SK-N-SH (cell line): ENCODE measurements around the gene POLD2. TPM values are rescaled to one million over a fixed set of nuclear protein-coding genes. Genes with fewer than 3 reads are reported as not detected.

Source experiments
- CTCF ChIA-PET: fragments of 300-600, 350-600 bp; formaldehyde crosslinking; extraction: SDS; loops from one replicate; lab custom pipeline; 2021; lab: Yijun Ruan, JAX
- POLR2A ChIA-PET: fragments of 350-600 bp; sonication (Branson Sonifier 250); formaldehyde crosslinking; extraction: SDS; loops from one replicate; lab custom pipeline; 2020; ENCODE audit warnings: antibody characterized with exemption, inconsistent platforms; lab: Yijun Ruan, JAX
- DNase-seq: peaks from one replicate; pipeline ENCODE4 v3.0.0; 2012
- H2AFZ ChIP-seq: fragments of 200-600 bp; sonication (generic); 2 replicates; pipeline ENCODE4 v1.8.1; 2016; ENCODE audit warnings: antibody characterized with exemption, mild to moderate bottlenecking, low read depth
- H3F3A ChIP-seq: fragments of 200-600 bp; sonication (generic); replicated peaks from 2 replicates; pipeline ENCODE3; 2016; ENCODE audit warnings: antibody characterized with exemption, mild to moderate bottlenecking; ENCODE audit not compliant: insufficient read depth
- H3K27ac ChIP-seq, 2 experiments: fragments of 200-500 bp in 1 of 2; fragments of 200-600 bp in 1 of 2; sonication (Bioruptor generic) in 1 of 2; sonication (generic), shearing (Covaris generic) in 1 of 2; 2 replicates each; pipeline versions ENCODE4 v1.5.1 to v1.6.1; 2014 to 2016; ENCODE audit warnings: low read depth in 2 of 2, inconsistent platforms in 1 of 2, low read length in 1 of 2, mild to moderate bottlenecking in 1 of 2, mixed read lengths in 1 of 2
- H3K27me3 ChIP-seq: fragments of 200-600 bp; sonication (generic), shearing (Covaris generic); 2 replicates; pipeline ENCODE4 v1.6.1; 2016; ENCODE audit warnings: mixed run types; ENCODE audit not compliant: insufficient read depth
- H3K36me3 ChIP-seq, 2 experiments: fragments of 200-500 bp in 1 of 2; fragments of 200-600 bp in 1 of 2; sonication (Bioruptor generic) in 1 of 2; sonication (generic) in 1 of 2; replicated peaks in 1 of 2; 2 replicates each; pipeline versions ENCODE3 to v1.5.1; 2014 to 2016; ENCODE audit warnings: low read length in 1 of 2, mild to moderate bottlenecking in 1 of 2; ENCODE audit not compliant: insufficient read depth in 2 of 2, control insufficient read depth in 1 of 2
- H3K4me1 ChIP-seq, 2 experiments: fragments of 200-500 bp in 1 of 2; fragments of 200-600 bp in 1 of 2; sonication (Bioruptor generic) in 1 of 2; sonication (generic), shearing (Covaris generic) in 1 of 2; 2 replicates each; pipeline versions ENCODE4 v1.5.1 to v1.6.1; 2014 to 2016; ENCODE audit warnings: low read depth in 1 of 2, low read length in 1 of 2, mixed run types in 1 of 2; ENCODE audit not compliant: insufficient read depth in 2 of 2, control insufficient read depth in 1 of 2
- H3K4me2 ChIP-seq: fragments of 200-600 bp; sonication (generic), shearing (Covaris generic); 2 replicates; pipeline ENCODE4 v1.6.1; 2017; ENCODE audit warnings: mixed run types
- H3K4me3 ChIP-seq, 2 experiments: fragments of 200-500 bp in 1 of 2; fragments of 200-600 bp in 1 of 2; sonication (Bioruptor generic) in 1 of 2; sonication (generic), shearing (Covaris generic) in 1 of 2; 2 replicates each; pipeline versions ENCODE4 v1.5.1 to v1.8.1; 2014 to 2016; ENCODE audit warnings: low read depth in 2 of 2, inconsistent platforms in 1 of 2, low read length in 1 of 2, mild to moderate bottlenecking in 1 of 2, mixed read lengths in 1 of 2, moderate library complexity in 1 of 2
- H3K79me2 ChIP-seq: fragments of 200-600 bp; sonication (generic); 2 replicates; pipeline ENCODE4 v1.8.1; 2017; ENCODE audit warnings: mild to moderate bottlenecking; ENCODE audit not compliant: insufficient read depth
- H3K9ac ChIP-seq: fragments of 200-600 bp; sonication (generic); 2 replicates; pipeline ENCODE4 v1.6.1; 2017; ENCODE audit warnings: mixed run types
- H3K9me2 ChIP-seq: fragments of 200-600 bp; sonication (generic); 2 replicates; pipeline ENCODE4 v1.6.1; 2017; ENCODE audit warnings: mixed run types
- H3K9me3 ChIP-seq: fragments of 200-600 bp; sonication (generic); 2 replicates; pipeline ENCODE4 v1.6.1; 2017; ENCODE audit warnings: mixed run types, mild to moderate bottlenecking, moderate library complexity
- H4K20me1 ChIP-seq: fragments of 200-600 bp; sonication (generic); 2 replicates; pipeline ENCODE4 v1.6.1; 2017; ENCODE audit warnings: mild to moderate bottlenecking, mixed run types; ENCODE audit not compliant: insufficient read depth
- ELF1 ChIP-seq: IDR thresholded peaks from 2 replicates; pipeline ENCODE4 v1.4.0; 2012
- EP300 ChIP-seq, 2 experiments: IDR thresholded peaks; 2 replicates each; pipeline versions ENCODE4 v1.4.0 to v1.6.1; 2012; ENCODE audit warnings: borderline replicate concordance in 1 of 2, low read depth in 1 of 2, low read length in 1 of 2
- EZH2phosphoT487 ChIP-seq: fragments of 200-600 bp; sonication (generic); IDR thresholded peaks from 2 replicates; pipeline ENCODE4 v1.6.1; 2017; ENCODE audit warnings: low read depth, mixed run types, mild to moderate bottlenecking, antibody characterized with exemption, moderate library complexity, borderline replicate concordance
- FOSL2 ChIP-seq: IDR thresholded peaks from 2 replicates; pipeline ENCODE4 v1.4.0; 2012; ENCODE audit warnings: low read depth, mild to moderate bottlenecking, moderate library complexity, borderline replicate concordance
- FOXJ3 ChIP-seq: sonication (generic); formaldehyde crosslinking; IDR thresholded peaks from 2 replicates; pipeline ENCODE4 v1.5.1; 2020; ENCODE audit warnings: mild to moderate bottlenecking, missing genetic modification reagents
- FOXM1 ChIP-seq: IDR thresholded peaks from 2 replicates; pipeline ENCODE4 v1.4.0; 2012; ENCODE audit warnings: low read depth, mild to moderate bottlenecking
- GABPA ChIP-seq: IDR thresholded peaks from 2 replicates; pipeline ENCODE4 v1.4.0; 2012; ENCODE audit warnings: low read depth, mild to moderate bottlenecking
- GATA2 ChIP-seq: sonication (generic); formaldehyde crosslinking; IDR thresholded peaks from 2 replicates; pipeline ENCODE4 v1.5.0; 2020; ENCODE audit warnings: mild to moderate bottlenecking, missing genetic modification reagents
- IRF3 ChIP-seq: fragments of 150-350 bp; IDR thresholded peaks from 2 replicates; pipeline ENCODE4 v1.6.1; 2016; ENCODE audit warnings: mild to moderate bottlenecking, low read depth, low read length
- MAX ChIP-seq: IDR thresholded peaks from 2 replicates; pipeline ENCODE4 v1.4.0; 2012; ENCODE audit warnings: low read depth
- MEF2A ChIP-seq: IDR thresholded peaks from 2 replicates; pipeline ENCODE4 v1.4.0; 2012; ENCODE audit warnings: low read depth, borderline replicate concordance
- MXI1 ChIP-seq: IDR thresholded peaks from 2 replicates; pipeline ENCODE4 v1.6.1; 2012; ENCODE audit warnings: mild to moderate bottlenecking, low read depth, low read length, improper control_type of control experiment
- NRF1 ChIP-seq: IDR thresholded peaks from 2 replicates; pipeline ENCODE4 v1.6.1; 2012; ENCODE audit warnings: low read depth, mild to moderate bottlenecking, low read length
- POLR2AphosphoS5 ChIP-seq: IDR thresholded peaks from 2 replicates; pipeline ENCODE4 v1.6.1; 2012; ENCODE audit warnings: low read depth, low read length
- RAD21 ChIP-seq: IDR thresholded peaks from 2 replicates; pipeline ENCODE4 v1.6.1; 2012; ENCODE audit warnings: mild to moderate bottlenecking, low read length
- RFX5 ChIP-seq: IDR thresholded peaks from 2 replicates; pipeline ENCODE4 v1.6.1; 2012; ENCODE audit warnings: mild to moderate bottlenecking, improper control_type of control experiment, low read length
- RXRA ChIP-seq: IDR thresholded peaks from 2 replicates; pipeline ENCODE4 v1.4.0; 2012; ENCODE audit warnings: low read depth, mild to moderate bottlenecking, borderline replicate concordance
- TAF1 ChIP-seq: IDR thresholded peaks from 2 replicates; pipeline ENCODE4 v1.6.1; 2012; ENCODE audit warnings: low read depth, mild to moderate bottlenecking, low read length, moderate library complexity, borderline replicate concordance
- TEAD4 ChIP-seq: IDR thresholded peaks from 2 replicates; pipeline ENCODE4 v1.4.0; 2012; ENCODE audit warnings: mild to moderate bottlenecking, borderline replicate concordance; ENCODE audit not compliant: insufficient read depth
- YY1 ChIP-seq: IDR thresholded peaks from 2 replicates; pipeline ENCODE4 v1.4.0; 2012; ENCODE audit warnings: low read depth, mild to moderate bottlenecking
- WGBS: methylation state at CpG from one replicate; pipeline ENCODE4 v1.1.6; 2017; ENCODE audit warnings: low lambda C conversion rate; 5-methylcytosine and 5-hydroxymethylcytosine counted together
- polyA plus RNA-seq, 3 experiments: library from polyadenylated mRNA; depleted of rRNA; stranded (reverse); fragments of >200 nt; gene quantifications; 2 replicates each; pipeline ENCODE4 v1.2.3, GENCODE V29; 2012
- TF ChIP-seq, protein P1 (sequence below): IDR thresholded peaks from 2 replicates; pipeline ENCODE4 v1.4.0; 2012; ENCODE audit warnings: low read depth, borderline replicate concordance

POLD2 gene
- polyA plus RNA-seq, 1 of the 3 experiments (the other 2 are of a cell fraction), result 194 TPM

GRCh38 chr7:44152971-44153947 lies 29.9 kb upstream of the POLD2 start:
- 78% methylated on average over 19 of the region's 22 CpGs for WGBS
- Histone ChIP-seq H3K4me3 (no peak overlapping the region), H3K4me2 (no peak overlapping the region), H2AFZ (no peak overlapping the region), H3K79me2 (no peaks in the 10 kb centered on the region), H3F3A (no peaks in the 10 kb centered on the region), H3K9ac (no peak overlapping the region), H3K9me3 (no peaks in the 10 kb centered on the region), H3K36me3 (no peaks in the 10 kb centered on the region), H4K20me1 (no peaks in the 10 kb centered on the region), H3K4me1 (peaks cover 0 to 21% of the 10 kb centered on the region in 2 experiments; a peak in 1 of 4 replicates), H3K27me3 (no peaks in the 10 kb centered on the region), H3K9me2 (no peaks in the 10 kb centered on the region), H3K27ac (no peak overlapping the region)
- DNase-seq, result no peak
- CTCF ChIA-PET, result interaction anchor here (0.6 to 2.0 kb wide), 5 partner anchors 12 to 412 kb away, joined by 3 to 8 read pairs (median 4); partner anchors contain the start of gene POLD2
- POLR2A ChIA-PET, result no interaction called here
- TF ChIP-seq FOSL2, result no peak
- TF ChIP-seq FOXM1, result no peak
- no peak for TF ChIP-seq GABPA
- TF ChIP-seq TAF1, result no peak
- TF ChIP-seq MAX, result no peak
- no peak for TF ChIP-seq POLR2AphosphoS5
- no peak for TF ChIP-seq TEAD4
- no peak for TF ChIP-seq YY1
- TF ChIP-seq RFX5, result no peak
- no peak for TF ChIP-seq IRF3
- no peak for TF ChIP-seq EZH2phosphoT487
- TF ChIP-seq ELF1, result no peak

- DNase-seq, result peak; percentile 24
- Histone ChIP-seq H3K9me3 (no peaks in the 10 kb centered on the region), H3K9ac (no peak overlapping the region), H3K4me3 (no peak overlapping the region), H3F3A (no peaks in the 10 kb centered on the region), H3K27me3 (no peaks in the 10 kb centered on the region), H2AFZ (no peak overlapping the region), H3K4me1 (peaks cover 0 to 8% of the 10 kb centered on the region in 2 experiments; a peak in 1 of 4 replicates), H3K4me2 (no peak overlapping the region), H3K36me3 (no peaks in the 10 kb centered on the region), H3K79me2 (no peaks in the 10 kb centered on the region), H3K9me2 (no peaks in the 10 kb centered on the region), H4K20me1 (no peaks in the 10 kb centered on the region), H3K27ac (no peak overlapping the region)
- 83% methylated on average over 9 of the region's 9 CpGs for WGBS
- no peak for TF ChIP-seq RFX5
- TF ChIP-seq MEF2A, result no peak
- no peak for TF ChIP-seq FOSL2
- no peak for TF ChIP-seq RAD21
- TF ChIP-seq RXRA, result no peak
- no peak for TF ChIP-seq POLR2AphosphoS5
- no peak for TF ChIP-seq EZH2phosphoT487
- TF ChIP-seq, protein P1, sequence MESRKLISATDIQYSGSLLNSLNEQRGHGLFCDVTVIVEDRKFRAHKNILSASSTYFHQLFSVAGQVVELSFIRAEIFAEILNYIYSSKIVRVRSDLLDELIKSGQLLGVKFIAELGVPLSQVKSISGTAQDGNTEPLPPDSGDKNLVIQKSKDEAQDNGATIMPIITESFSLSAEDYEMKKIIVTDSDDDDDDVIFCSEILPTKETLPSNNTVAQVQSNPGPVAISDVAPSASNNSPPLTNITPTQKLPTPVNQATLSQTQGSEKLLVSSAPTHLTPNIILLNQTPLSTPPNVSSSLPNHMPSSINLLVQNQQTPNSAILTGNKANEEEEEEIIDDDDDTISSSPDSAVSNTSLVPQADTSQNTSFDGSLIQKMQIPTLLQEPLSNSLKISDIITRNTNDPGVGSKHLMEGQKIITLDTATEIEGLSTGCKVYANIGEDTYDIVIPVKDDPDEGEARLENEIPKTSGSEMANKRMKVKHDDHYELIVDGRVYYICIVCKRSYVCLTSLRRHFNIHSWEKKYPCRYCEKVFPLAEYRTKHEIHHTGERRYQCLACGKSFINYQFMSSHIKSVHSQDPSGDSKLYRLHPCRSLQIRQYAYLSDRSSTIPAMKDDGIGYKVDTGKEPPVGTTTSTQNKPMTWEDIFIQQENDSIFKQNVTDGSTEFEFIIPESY, result no peak
- no peak for TF ChIP-seq TAF1
- no peak for TF ChIP-seq NRF1
- TF ChIP-seq TEAD4, result no peak
- no peak for TF ChIP-seq GABPA
- no peak for TF ChIP-seq EP300 (IDR thresholded peaks at IDR 0.05; ENCODE audit: borderline replicate concordance in 1 of 2, low read depth in 1 of 2, low read length in 1 of 2)
- TF ChIP-seq GATA2 (CRISPR knock-in tag), result no peak
- TF ChIP-seq FOXM1, result no peak
- TF ChIP-seq FOXJ3, result no peak
- TF ChIP-seq MXI1, result no peak
- POLR2A ChIA-PET, result no interaction called here
- CTCF ChIA-PET, result interaction anchor here (1.5 kb wide), 1 partner anchor 44 kb away, joined by 4 read pairs; no protein-coding TSS in a partner anchor
These were observed 28.6 kb upstream of the POLD2 start for GRCh38 chr7:44151956-44152355.
